Keratinocyte (primary cell): ENCODE results near the gene RBM38. TPM values are rescaled to one million over a fixed set of nuclear protein-coding genes. Genes with fewer than 3 reads are reported as not detected.

Experiments used
- DNase-seq: peaks from one replicate; pipeline ENCODE4 v3.0.0-alpha.2; 2011; ENCODE audit warnings: low read depth, missing footprints, low spot score
- FAIRE-seq: peaks from 2 replicates; lab custom pipeline; 2011; peaks lifted over from hg19 to GRCh38; lab: Jason Lieb, UNC
- H2AFZ ChIP-seq: 2 replicates; pipeline ENCODE4 v1.6.0; 2012; ENCODE audit warnings: low read length, control low read depth, inconsistent platforms; ENCODE audit not compliant: control insufficient read depth
- H3K27ac ChIP-seq: 2 replicates; pipeline ENCODE4 v1.5.1; 2011; ENCODE audit warnings: low read length; ENCODE audit not compliant: control insufficient read depth, insufficient read depth
- H3K27me3 ChIP-seq: 3 replicates; pipeline ENCODE4 v1.6.0; 2011; ENCODE audit warnings: low read length; ENCODE audit not compliant: control insufficient read depth, insufficient read depth; ENCODE audit errors: extremely low read depth
- H3K36me3 ChIP-seq, 2 experiments: 2 replicates in 1 of 2; 3 replicates in 1 of 2; pipeline ENCODE4 v1.5.1; 2011; ENCODE audit warnings: low read length in 2 of 2, mild to moderate bottlenecking in 1 of 2; ENCODE audit not compliant: control insufficient read depth in 2 of 2, insufficient read depth in 2 of 2; ENCODE audit errors: extremely low read depth in 1 of 2
- H3K4me1 ChIP-seq: 3 replicates; pipeline ENCODE4 v1.5.1; 2011; ENCODE audit warnings: low read length; ENCODE audit not compliant: control insufficient read depth, insufficient read depth; ENCODE audit errors: extremely low read depth
- H3K4me2 ChIP-seq: 3 replicates; pipeline ENCODE4 v1.6.0; 2011; ENCODE audit warnings: low read depth, low read length; ENCODE audit not compliant: control insufficient read depth, insufficient read depth; ENCODE audit errors: extremely low read depth
- H3K4me3 ChIP-seq, 3 experiments: fragments of 200-600 bp in 1 of 3; sonication (generic) in 1 of 3; 2 replicates in 2 of 3; 3 replicates in 1 of 3; pipeline ENCODE4 v1.5.1; 2011 to 2016; ENCODE audit warnings: low read length in 3 of 3, mild to moderate bottlenecking in 3 of 3, control low read depth in 2 of 3, inconsistent platforms in 1 of 3, low read depth in 1 of 3, mixed read lengths in 1 of 3, mixed run types in 1 of 3, moderate library complexity in 1 of 3; ENCODE audit not compliant: control insufficient read depth in 2 of 3, insufficient read depth in 2 of 3; ENCODE audit errors: extremely low read depth in 1 of 3
- H3K79me2 ChIP-seq: 2 replicates; pipeline ENCODE4 v1.6.0; 2012; ENCODE audit warnings: low read length; ENCODE audit not compliant: control insufficient read depth, insufficient read depth
- H3K9ac ChIP-seq: 3 replicates; pipeline ENCODE4 v1.6.0; 2011; ENCODE audit warnings: low read length; ENCODE audit not compliant: control insufficient read depth, insufficient read depth; ENCODE audit errors: extremely low read depth
- H3K9me1 ChIP-seq: 3 replicates; pipeline ENCODE4 v1.6.0; 2011; ENCODE audit warnings: low read length; ENCODE audit not compliant: control insufficient read depth, insufficient read depth; ENCODE audit errors: extremely low read depth
- H3K9me3 ChIP-seq: 2 replicates; pipeline ENCODE4 v1.5.1; 2012; ENCODE audit warnings: low read depth, low read length; ENCODE audit not compliant: control insufficient read depth
- H4K20me1 ChIP-seq: 3 replicates; pipeline ENCODE4 v1.6.0; 2011; ENCODE audit warnings: low read length; ENCODE audit not compliant: control insufficient read depth, insufficient read depth; ENCODE audit errors: extremely low read depth
- EZH2 ChIP-seq: IDR thresholded peaks from one replicate; pipeline ENCODE4 v1.6.1; 2012; ENCODE audit warnings: inconsistent platforms, mild to moderate bottlenecking, low read length, moderate library complexity
- dilution Hi-C: fragments of 300-500 bp; cut with MboI; formaldehyde crosslinking; loops from one replicate; pipeline ENCODE4 v1.7.0; 2020; ENCODE audit warnings: low sequenced_read_pairs; ENCODE audit not compliant: extremely low pct_ligation_motif_present
- polyA plus RNA-seq, 5 experiments: library from polyadenylated mRNA; depleted of rRNA in 3 of 5; stranded (reverse) in 3 of 5; stranded (forward) in 1 of 5; unstranded in 1 of 5; fragments of >200 nt; gene quantifications; 1 replicate in 1 of 5; 2 replicates in 3 of 5; 3 replicates in 1 of 5; pipeline versions ENCODE4 v1.2.1 to v1.2.3, GENCODE V29; 2011 to 2012; ENCODE audit warnings: missing spikeins in 2 of 5, low read depth in 1 of 5, low replicate concordance in 1 of 5
- TF ChIP-seq, protein P1 (sequence below), 3 experiments: IDR thresholded peaks in 1 of 3; conservative IDR thresholded peaks in 1 of 3; optimal IDR thresholded peaks in 1 of 3; 2 replicates in 2 of 3; 3 replicates in 1 of 3; pipeline versions ENCODE3 to v1.5.1; 2011; ENCODE audit warnings: low read length in 3 of 3, mild to moderate bottlenecking in 3 of 3, moderate library complexity in 2 of 3, control low read depth in 1 of 3, inconsistent platforms in 1 of 3; ENCODE audit not compliant: insufficient read depth in 2 of 3; ENCODE audit errors: extremely low read depth in 1 of 3

RBM38 gene
- polyA plus RNA-seq, 1 donor (not counting 4 experiments of a cell fraction or from before 2014, with no cell fraction given) = 5.1 TPM

DNA sequence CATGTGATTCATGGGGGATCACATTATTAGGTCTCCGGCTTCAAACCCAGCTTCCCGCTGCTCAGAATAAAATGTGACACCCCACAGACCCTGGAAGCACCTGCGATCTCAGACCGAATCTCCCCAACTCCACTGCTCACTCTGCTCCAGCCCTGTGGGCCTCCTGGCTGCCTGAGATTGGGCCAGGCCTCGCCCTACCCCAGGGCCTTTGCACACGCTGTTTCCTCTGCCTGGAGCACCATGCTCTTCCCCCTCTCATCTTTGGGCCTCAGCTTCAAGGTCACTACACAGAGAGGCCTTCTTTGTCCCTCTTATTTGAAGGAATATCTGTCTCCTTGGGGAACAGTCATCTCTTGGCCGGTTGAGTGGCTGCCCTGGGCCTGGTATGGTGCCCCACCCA, 48.8 kb downstream of the RBM38 start:
- Histone ChIP-seq H2AFZ (no peak overlapping the region), H3K27ac (no peak overlapping the region), H3K9ac (no peak overlapping the region), H3K9me1 (no peaks in the 10 kb centered on the region), H3K79me2 (no peaks in the 10 kb centered on the region), H3K9me3 (no peaks in the 10 kb centered on the region), H3K27me3 (peaks cover 38% of the 10 kb centered on the region), H3K4me2 (no peak overlapping the region), H3K4me1 (peaks cover 9% of the 10 kb centered on the region), H4K20me1 (peaks cover 9% of the 10 kb centered on the region), H3K36me3 (no peaks in the 10 kb centered on the region), H3K4me3 (no peak overlapping the region)
- no peak for DNase-seq
- dilution Hi-C loops = no loop called here
- no peak for TF ChIP-seq EZH2
- FAIRE-seq = no peak

DNA sequence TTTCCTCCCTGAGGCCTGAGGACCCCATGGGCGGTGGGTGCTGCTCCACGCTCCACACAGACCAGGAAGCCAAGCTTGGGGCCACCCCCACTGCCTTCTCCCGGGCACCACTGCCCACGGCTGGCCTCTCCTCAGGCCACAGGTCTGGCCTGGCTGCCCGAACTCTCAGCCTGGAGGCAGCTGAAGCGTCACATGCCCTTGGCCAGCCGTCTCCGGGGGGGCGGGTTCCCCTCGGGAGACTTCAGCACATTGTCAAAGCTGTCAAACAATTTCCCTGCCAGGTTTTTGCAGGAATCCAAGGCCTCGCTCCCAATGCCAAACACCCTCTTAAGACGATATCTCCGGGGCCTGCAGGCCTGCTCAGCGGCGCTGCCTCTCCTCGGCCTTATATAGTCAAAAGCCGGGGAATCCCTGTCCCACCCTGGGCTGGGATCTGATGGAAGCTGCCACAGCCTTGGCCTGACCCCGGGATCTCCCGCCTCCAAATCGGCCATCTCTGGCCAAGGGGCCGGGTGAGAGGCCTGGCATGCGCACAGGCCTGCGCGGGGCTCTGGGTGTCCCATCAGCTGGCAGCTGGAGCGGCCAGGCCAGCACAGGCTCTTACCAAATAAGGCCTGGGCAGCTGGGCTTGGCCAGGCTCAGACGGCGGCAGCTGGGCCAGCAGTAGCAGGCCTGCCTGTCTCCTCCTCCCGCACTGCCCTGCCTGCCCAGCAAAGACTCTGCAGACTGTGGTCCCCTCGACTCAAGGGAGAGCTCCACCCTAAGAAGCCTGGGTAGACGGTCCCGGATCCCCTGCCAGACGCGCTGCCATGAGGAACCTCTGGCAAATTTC, 49.7 kb downstream of the RBM38 start:
- peaks cover 2% of the 10 kb centered on the region for H3K9me3 ChIP-seq
- peaks cover 42% of the 10 kb centered on the region for H3K27me3 ChIP-seq
- TF ChIP-seq, protein P1, sequence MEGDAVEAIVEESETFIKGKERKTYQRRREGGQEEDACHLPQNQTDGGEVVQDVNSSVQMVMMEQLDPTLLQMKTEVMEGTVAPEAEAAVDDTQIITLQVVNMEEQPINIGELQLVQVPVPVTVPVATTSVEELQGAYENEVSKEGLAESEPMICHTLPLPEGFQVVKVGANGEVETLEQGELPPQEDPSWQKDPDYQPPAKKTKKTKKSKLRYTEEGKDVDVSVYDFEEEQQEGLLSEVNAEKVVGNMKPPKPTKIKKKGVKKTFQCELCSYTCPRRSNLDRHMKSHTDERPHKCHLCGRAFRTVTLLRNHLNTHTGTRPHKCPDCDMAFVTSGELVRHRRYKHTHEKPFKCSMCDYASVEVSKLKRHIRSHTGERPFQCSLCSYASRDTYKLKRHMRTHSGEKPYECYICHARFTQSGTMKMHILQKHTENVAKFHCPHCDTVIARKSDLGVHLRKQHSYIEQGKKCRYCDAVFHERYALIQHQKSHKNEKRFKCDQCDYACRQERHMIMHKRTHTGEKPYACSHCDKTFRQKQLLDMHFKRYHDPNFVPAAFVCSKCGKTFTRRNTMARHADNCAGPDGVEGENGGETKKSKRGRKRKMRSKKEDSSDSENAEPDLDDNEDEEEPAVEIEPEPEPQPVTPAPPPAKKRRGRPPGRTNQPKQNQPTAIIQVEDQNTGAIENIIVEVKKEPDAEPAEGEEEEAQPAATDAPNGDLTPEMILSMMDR (optimal IDR thresholded peaks at IDR 0.05 in 1 of 3, IDR thresholded peaks at IDR 0.05 in 1 of 3, conservative IDR thresholded peaks at IDR 0.05 in 1 of 3; ENCODE audit: extremely low read depth in 1 of 3, insufficient read depth in 2 of 3, low read length in 3 of 3) = no peak
- no peak for TF ChIP-seq EZH2
- FAIRE-seq (no peak), DNase-seq (no peak)
- H3K79me2 ChIP-seq = no peaks in the 10 kb centered on the region
- H2AFZ ChIP-seq = no peak overlapping the region
- peaks cover 2% of the 10 kb centered on the region for H3K4me1 ChIP-seq
- no peak overlapping the region for H3K27ac ChIP-seq
- peaks cover 4% of the 10 kb centered on the region for H4K20me1 ChIP-seq
- no peaks in the 10 kb centered on the region for H3K9me1 ChIP-seq
- H3K4me3 ChIP-seq = no peak overlapping the region
- H3K4me2 ChIP-seq = no peak overlapping the region
- dilution Hi-C loops = no loop called here
- H3K36me3 ChIP-seq = no peaks in the 10 kb centered on the region
- H3K9ac ChIP-seq = no peak overlapping the region
